Lung (tissue), 12 donors: ENCODE data around the gene PRPF8. TPM values are rescaled to one million over a fixed set of nuclear protein-coding genes. Genes with fewer than 3 reads are reported as not detected.

Experiments
- ATAC-seq: fragments of 200-7000 bp; cut with Tn5 transposase; one replicate; pipeline ENCODE4 v1.9.1; 2020; ENCODE audit warnings: moderate number of reproducible peaks; ENCODE audit not compliant: insufficient read depth, low FRiP score
- DNase-seq, 3 donors: peaks; one replicate each; pipeline ENCODE4 v3.0.0-alpha.2; 2013 to 2017
- H3K27ac ChIP-seq, 2 donors: one replicate each; pipeline ENCODE4 v1.5.1; 2013; ENCODE audit warnings: mild to moderate bottlenecking in 2 of 2, moderate library complexity in 2 of 2, control low read depth in 1 of 2, inconsistent platforms in 1 of 2, low read depth in 1 of 2, low read length in 1 of 2
- H3K27me3 ChIP-seq, 3 donors: one replicate each; pipeline ENCODE4 v1.5.1; 2013; ENCODE audit warnings: low read length in 2 of 3; ENCODE audit not compliant: control insufficient read depth in 3 of 3, insufficient read depth in 3 of 3
- H3K36me3 ChIP-seq, 4 donors: one replicate each; pipeline ENCODE4 v1.5.1; 2013; ENCODE audit warnings: low read length in 4 of 4, mild to moderate bottlenecking in 1 of 4, moderate library complexity in 1 of 4; ENCODE audit not compliant: control insufficient read depth in 4 of 4, insufficient read depth in 4 of 4
- H3K4me1 ChIP-seq, 5 donors: one replicate each; pipeline ENCODE4 v1.5.1; 2013; ENCODE audit warnings: low read length in 5 of 5, mild to moderate bottlenecking in 2 of 5, moderate library complexity in 1 of 5; ENCODE audit not compliant: control insufficient read depth in 5 of 5, insufficient read depth in 5 of 5
- H3K4me3 ChIP-seq: one replicate; pipeline ENCODE4 v1.5.1; 2013; ENCODE audit warnings: mild to moderate bottlenecking, control low read depth, moderate library complexity
- H3K9ac ChIP-seq, 2 donors: one replicate each; pipeline ENCODE4 v1.5.1; 2013; ENCODE audit warnings: low read length in 2 of 2, control low read depth in 1 of 2; ENCODE audit not compliant: insufficient read depth in 1 of 2
- H3K9me3 ChIP-seq, 4 donors: one replicate each; pipeline ENCODE4 v1.5.1; 2013; ENCODE audit warnings: low read length in 3 of 4, mild to moderate bottlenecking in 1 of 4, moderate library complexity in 1 of 4; ENCODE audit not compliant: control insufficient read depth in 4 of 4, insufficient read depth in 3 of 4
- CTCF ChIP-seq: IDR thresholded peaks from 2 replicates; pipeline ENCODE4 v1.5.1; 2012; ENCODE audit warnings: mild to moderate bottlenecking; ENCODE audit errors: control extremely low read depth, extremely low read depth
- WGBS, 2 donors: extraction: QIAGEN DNeasy Blood & Tissue Kit; methylation state at CpG; one replicate each; pipeline ENCODE4 v1.1.7; 2013; 5-methylcytosine and 5-hydroxymethylcytosine counted together
- polyA plus RNA-seq, 2 donors: library from polyadenylated mRNA; stranded (reverse); fragments of 200-250 nt; gene quantifications; one replicate each; pipeline ENCODE4 v1.2.1, GENCODE V29; 2013
- total RNA-seq, 2 donors: library from RNA; depleted of rRNA in 1 of 2; stranded (reverse); fragments of >200 nt in 1 of 2; gene quantifications; one replicate each; pipeline ENCODE4 v1.2.1, GENCODE V29; 2014 to 2021
- donor health status: control.
- donor health status: control.
- donor health status: Bipolar disorder and iron deficiency.
- donor health status: healthy.
- donor health status: DM: yes; HTN: yes; CAD: no.

Gene PRPF8
- total and polyA plus RNA-seq, 4 donors, result 97.2 to 277 (median 161) TPM

- WGBS, 2 donors, result 39 to 67% methylated on average over 14 of the region's 14 CpGs
- DNase-seq (no peak), ATAC-seq (no peak)
- Histone ChIP-seq H3K4me3 (no peak overlapping the region), H3K27ac (no peak overlapping the region), H3K36me3 (peaks cover 0 to 3% (median under 1%) of the 10 kb centered on the region in 4 donors), H3K4me1 (peaks cover 0 to 27% (median 11%) of the 10 kb centered on the region in 5 donors), H3K9ac (no peak overlapping the region), H3K27me3 (peaks cover 0 to under 1% (median 0%) of the 10 kb centered on the region in 3 donors), H3K9me3 (no peaks in the 10 kb centered on the region)
- TF ChIP-seq CTCF, result no peak
These were observed 59.6 kb downstream of the PRPF8 start for GRCh38 chr17:1625053-1625452.

DNA sequence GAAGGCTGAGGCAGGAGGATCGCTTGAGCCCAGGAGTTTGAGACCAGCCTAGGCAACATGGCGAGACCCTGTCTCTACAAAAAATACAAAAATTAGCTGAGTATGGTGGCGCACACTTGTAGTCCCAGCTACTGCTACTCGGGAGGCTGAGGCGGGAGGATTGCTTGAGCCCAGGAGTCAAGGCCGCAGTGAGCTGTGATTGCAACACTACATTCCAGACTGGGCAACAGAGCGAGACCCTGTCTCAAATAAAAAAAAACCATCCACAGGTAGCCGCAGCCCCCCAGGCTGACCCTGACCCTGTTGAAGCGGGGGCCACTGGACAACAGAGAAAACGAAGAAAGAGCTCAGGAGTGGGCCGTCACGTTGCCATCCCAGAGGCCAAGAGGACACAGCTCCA lies 60.0 kb downstream of the PRPF8 start:
- TF ChIP-seq CTCF, result no peak
- H3K4me1 ChIP-seq, result peaks cover 0 to 25% (median 11%) of the 10 kb centered on the region in 5 donors
- WGBS, 2 donors, result 86 to 87% methylated on average over 12 of the region's 12 CpGs
- no peak for DNase-seq
- no peaks in the 10 kb centered on the region for H3K9me3 ChIP-seq
- H3K27ac ChIP-seq, result no peak overlapping the region
- no peak overlapping the region for H3K4me3 ChIP-seq
- no peak overlapping the region for H3K9ac ChIP-seq
- H3K36me3 ChIP-seq, result peaks cover 0 to 4% (median under 1%) of the 10 kb centered on the region in 4 donors
- no peaks in the 10 kb centered on the region for H3K27me3 ChIP-seq
- no peak for ATAC-seq

DNA sequence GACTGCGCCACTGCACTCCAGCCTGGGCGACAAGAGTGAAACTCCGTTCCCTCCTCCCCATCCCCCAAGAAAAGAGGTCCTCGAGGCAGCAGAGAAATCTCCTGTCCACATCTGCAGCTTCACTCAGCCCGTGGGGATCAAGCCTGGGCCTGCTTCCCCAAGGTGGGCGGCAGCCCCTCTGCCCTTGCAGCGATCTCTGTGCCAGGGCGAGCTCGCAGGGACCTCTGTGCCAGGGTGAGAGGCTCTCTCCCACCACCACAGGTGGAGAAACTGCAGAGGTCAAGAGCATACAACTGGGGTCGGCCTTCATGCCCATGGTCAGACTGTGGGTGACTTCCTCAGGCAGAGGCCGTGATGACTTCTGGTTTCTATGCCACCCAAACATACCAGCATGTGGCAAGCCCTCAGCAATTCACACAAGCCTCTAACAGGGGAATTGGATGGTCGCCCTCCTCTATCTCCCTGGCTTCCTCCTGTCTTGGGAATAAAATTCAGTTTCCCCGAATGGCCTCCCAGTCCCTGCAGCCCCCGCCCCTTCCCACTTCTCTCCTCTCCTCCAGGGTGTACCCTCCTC lies 61.5 kb downstream of the PRPF8 start:
- H3K9me3 ChIP-seq, result no peaks in the 10 kb centered on the region
- H3K9ac ChIP-seq, result no peak overlapping the region
- ATAC-seq (no peak), DNase-seq (no peak)
- H3K4me3 ChIP-seq, result no peak overlapping the region
- H3K36me3 ChIP-seq, result peaks cover 0 to 7% (median under 1%) of the 10 kb centered on the region in 4 donors
- H3K27ac ChIP-seq, result no peak overlapping the region
- WGBS, 2 donors, result 93 to 94% methylated on average over 14 of the region's 14 CpGs
- H3K4me1 ChIP-seq, result peaks cover 0 to 25% (median 11%) of the 10 kb centered on the region in 5 donors
- no peak for TF ChIP-seq CTCF
- H3K27me3 ChIP-seq, result no peaks in the 10 kb centered on the region
